Fibroblast of gingiva (primary cell): ENCODE data around the gene ATXN1.

Experiments
- DNase-seq: peaks from one replicate; pipeline ENCODE4 v3.0.0-alpha.2; 2011; ENCODE audit warnings: low read depth

Gene ATXN1

DNA sequence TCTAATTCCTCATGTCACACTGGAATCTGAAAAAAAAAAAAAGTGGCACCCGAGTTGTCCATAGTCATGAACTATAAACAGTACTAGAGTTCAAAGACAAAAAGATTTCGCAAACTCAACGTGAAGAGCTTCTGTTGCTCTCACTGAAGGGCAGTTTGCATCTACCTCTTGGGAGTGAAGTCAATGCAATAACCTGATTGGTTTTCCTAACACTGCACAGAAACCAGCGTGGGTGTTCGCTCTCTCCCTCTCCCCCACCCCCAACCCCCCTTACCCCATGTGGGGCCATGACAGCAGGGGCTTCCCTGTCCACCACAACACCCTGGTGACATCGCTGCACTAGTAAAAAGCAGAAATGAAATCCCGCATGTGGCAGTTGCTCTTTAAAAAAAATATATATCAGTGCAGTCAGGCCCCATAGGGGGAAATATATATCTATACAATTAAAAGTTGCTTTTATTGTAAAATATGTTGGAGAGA, 456.0 kb downstream of the ATXN1 start:
- no peak for DNase-seq

DNA sequence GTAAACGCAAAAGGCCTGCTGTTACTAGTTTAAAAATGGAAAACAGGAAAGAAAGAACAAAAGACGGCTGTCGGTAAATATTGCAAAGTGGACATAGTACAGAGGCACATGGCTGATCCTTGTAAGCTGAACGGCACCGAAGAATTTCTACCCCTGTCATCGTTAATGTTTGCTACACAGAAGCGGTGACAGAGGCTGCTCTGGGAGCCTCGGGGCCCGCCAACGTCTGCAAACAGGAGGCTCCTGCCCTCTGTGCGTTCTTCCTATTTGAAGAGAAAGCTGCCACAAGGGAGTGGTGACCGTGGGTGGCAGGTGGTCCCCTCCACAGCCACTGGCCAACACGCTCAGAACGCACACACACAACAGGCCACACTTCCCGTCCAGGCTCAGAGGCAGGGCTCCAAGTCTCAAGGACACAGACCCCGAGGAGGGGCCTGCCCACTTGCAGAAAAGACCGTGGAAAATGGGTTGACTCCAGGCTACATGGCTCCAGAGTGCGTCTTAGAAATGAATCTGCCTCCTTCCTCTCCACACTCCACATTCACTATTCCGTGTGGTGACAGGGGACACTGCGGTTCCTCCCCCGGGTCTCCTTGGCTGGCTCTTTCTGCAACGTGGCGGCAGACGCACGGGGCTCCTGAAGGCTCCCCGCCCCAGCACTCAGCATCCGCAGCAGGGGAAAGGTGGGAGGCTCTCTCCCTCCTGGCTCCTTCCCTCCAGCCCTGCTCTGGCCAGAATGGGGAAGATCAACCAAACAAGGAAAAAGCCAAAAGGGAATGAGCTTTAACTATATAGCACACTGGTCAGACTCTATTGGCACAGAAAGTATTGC, 458.3 kb downstream of the ATXN1 start:
- no peak for DNase-seq

GRCh38 chr6:16301511-16301910, 459.7 kb downstream of the ATXN1 start:
- no peak for DNase-seq

GRCh38 chr6:16299861-16300260, 461.4 kb downstream of the ATXN1 start:
- no peak for DNase-seq

GRCh38 chr6:16296061-16296670, 465.1 kb downstream of the ATXN1 start:
- no peak for DNase-seq

DNA sequence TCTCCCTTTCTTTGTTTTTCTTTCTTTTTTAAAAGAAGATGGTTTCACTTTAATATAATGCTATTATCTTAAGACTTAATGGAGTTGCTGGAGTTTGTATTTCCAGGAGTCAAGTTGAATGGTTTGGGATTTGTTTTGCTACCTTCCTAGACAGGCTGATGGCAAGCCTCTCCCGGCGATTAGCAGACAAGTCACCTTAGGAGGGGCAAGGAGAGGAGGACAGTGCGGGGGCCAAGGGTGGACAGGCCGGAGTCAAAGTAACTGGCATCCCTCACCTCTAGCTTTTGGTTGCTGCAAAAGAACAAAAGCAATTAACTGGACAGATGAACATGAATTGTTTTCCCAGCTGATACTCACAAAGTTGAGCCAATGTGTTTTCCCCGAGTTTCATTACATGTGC, 465.8 kb downstream of the ATXN1 start:
- DNase-seq = no peak

GRCh38 chr6:16295060-16295459, 466.2 kb downstream of the ATXN1 start:
- DNase-seq = no peak

GRCh38 chr6:16294371-16294770, 466.9 kb downstream of the ATXN1 start:
- no peak for DNase-seq

DNA sequence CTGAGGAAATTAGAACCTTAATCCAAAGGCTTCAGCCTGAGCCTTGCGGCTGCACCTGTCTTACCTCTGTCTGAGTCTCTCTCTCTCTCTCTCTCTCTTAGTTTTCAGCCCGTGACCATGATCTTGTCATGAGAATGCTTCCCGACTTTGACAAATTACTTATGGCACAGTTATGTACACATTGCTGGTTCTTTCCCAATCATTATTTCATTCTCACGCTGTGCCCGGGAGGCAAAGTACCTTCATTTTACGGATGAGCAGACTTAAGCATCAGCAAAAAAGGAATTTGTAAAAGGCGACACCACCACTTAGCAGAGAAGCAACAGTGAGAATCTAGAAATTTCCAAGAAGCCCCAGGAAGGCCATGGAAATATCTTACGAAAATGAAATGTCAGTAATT, 468.3 kb downstream of the ATXN1 start:
- DNase-seq = peak; percentile 39

DNA sequence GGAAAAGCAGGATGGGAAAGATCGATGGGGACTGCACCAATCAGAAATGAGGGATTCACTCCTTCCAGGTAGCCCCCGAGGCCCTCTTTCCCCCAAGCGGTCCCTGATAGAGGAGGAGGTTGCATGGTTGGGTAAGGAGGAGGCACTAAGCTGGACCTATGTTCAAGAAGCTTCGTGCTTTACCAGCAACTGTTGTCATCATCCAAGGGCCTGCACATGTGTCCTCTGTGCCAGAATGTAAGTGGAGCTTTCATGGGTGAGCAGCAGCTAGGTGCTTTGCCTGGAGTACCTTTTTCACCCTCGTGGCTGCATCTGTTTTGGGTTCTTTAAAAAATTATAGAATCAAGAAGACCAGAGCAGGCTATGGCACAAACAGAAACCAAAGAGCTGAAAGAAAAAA, 468.8 kb downstream of the ATXN1 start:
- DNase-seq = no peak

- no peak for DNase-seq
Observed at GRCh38 chr6:16291739-16292138, 469.5 kb downstream of the ATXN1 start.

GRCh38 chr6:16288163-16288562, 473.1 kb downstream of the ATXN1 start:
- no peak for DNase-seq

DNA sequence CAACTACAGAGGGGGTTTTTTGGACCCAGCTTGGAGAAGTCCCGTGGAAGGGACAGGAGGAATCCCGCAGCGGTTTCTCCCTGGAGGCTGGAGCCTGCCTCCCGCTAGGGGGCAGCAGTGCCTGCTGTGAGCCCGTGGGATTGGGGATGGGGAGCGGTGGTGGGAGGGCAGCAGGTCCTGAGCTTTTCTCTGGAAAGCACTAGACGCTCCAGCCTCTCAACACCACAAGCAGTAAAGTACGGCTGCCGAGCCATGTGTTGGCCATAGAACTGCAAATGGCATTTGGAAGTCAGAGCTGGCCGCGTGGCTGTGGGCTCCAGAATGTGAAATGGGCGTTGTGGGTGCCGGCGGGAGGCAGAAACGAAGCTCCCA, 475.1 kb downstream of the ATXN1 start:
- DNase-seq = peak; percentile 20

DNA sequence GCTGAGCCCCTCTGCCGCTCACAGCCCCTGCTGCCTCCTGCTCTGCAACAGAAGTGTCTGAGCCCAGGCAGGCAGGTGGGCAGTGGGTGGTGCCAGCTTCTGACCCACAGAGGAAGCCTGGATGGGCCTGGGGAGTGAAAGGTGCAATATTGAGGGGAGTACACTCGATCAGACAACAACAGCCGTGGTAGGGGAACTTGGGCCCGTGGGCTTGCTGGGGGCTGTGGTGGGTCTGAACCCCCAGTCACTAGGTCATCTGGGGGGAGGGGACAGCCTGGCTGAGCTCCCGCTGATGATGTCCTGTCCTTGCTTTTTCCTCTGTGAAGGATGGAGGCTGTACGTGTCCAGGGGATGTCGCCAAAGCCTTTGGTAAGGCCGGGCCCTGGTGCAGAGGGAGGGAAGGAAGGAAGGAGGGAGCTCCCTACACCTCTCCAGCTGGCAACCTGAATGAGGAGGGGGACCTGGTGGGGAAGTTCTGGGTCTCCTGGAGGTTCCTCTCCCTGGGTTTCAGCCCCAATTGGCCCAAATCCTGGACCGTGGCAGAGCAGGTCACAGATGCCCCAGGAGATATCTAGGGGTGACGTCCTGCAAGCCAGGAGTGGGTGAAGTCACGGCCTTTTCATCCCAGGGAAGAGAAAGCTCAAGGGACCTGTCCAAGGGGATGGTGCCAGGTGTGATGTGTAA, 475.7 kb downstream of the ATXN1 start:
- DNase-seq = no peak

DNA sequence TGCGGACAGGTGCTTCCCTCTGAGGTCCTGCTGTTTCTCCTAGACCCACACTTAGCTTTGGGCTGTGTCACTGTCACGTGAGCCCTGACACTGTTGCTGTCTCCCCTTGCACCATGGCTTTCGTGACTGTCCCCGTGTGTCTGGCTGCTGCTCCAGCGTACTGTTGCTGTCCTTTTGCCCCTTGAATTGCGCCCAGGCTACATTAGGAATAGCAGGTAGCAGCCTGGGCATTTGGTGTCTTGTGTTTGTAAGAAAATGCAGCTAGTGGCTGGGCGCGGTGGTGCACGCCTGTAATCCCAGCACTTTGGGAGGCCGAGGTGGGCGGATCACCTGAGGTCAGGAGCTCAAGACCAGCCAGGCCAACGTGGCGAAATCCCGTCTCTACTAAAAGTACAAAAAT, 476.8 kb downstream of the ATXN1 start:
- no peak for DNase-seq

GRCh38 chr6:16282370-16282769, 478.9 kb downstream of the ATXN1 start:
- DNase-seq = no peak

- no peak for DNase-seq
Observed at GRCh38 chr6:16279243-16279642, 482.0 kb downstream of the ATXN1 start.

- DNase-seq = no peak
Observed at GRCh38 chr6:16278750-16279149, 482.5 kb downstream of the ATXN1 start.

GRCh38 chr6:16278048-16278724, 483.1 kb downstream of the ATXN1 start:
- no peak for DNase-seq

GRCh38 chr6:16277101-16277981, 483.9 kb downstream of the ATXN1 start:
- DNase-seq = peak; percentile 75

DNA sequence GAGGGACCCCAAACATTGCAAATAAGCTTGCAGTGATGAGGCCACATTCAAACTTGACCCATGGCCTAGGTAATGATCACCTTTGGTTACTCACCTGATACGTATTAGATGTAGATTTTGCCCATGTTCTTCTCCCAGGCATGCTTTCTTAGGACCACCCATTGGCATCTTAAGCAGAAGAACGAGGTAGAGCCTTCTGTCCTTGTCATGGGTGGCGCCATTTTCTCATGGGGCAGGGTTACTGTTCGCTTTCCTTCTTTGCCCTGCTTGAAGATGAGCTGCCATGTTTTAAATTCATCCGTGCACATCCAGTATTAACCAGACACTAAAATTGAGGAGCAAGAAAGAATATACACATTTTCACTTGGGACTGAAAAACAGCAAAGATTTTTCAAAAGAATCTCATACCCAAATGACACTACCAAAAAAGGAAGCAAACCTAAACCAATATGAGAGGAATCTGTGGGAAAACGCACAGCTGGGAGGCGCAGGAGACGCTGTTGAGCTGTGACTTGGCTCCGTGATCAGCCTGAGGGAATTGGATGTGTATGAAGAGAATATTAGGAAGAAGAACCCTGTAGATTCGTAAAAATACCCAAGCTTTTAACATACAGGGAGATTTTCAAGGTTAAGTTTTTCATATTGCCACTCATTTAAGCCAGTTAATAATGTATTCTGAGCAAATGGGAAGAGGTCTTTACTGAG, 486.2 kb downstream of the ATXN1 start:
- no peak for DNase-seq
